Measurements from ENCODE around the gene CFAP141. TPM values are rescaled to one million over a fixed set of nuclear protein-coding genes. Genes with fewer than 3 reads are reported as not detected.

Gene CFAP141
- total RNA-seq, 1 donor from 2014 or later, result not detected

GRCh38 chr1:154220071-154220969, 14.2 kb upstream of the CFAP141 start, which contains the start of gene UBAP2L:
TSS of gene UBAP2L (plus strand) at chr1:154220955. CDS start at chr1:154225124, 4,169 bp downstream.
- H3K9me3 Mint-ChIP-seq (ENCODE audit: low read depth), result no peaks in the 10 kb centered on the region
- H3K27ac Mint-ChIP-seq, result peak within 1 kb of the TSS; percentile 98
- H3K4me1 Mint-ChIP-seq (ENCODE audit: low read depth), result peaks cover 43% of the 10 kb centered on the region
- no peak for TF ChIP-seq CTCF (IDR thresholded peaks at IDR 0.05; ENCODE audit: unreplicated experiment)
- peaks cover 18% of the 10 kb centered on the region for H3K36me3 Mint-ChIP-seq (ENCODE audit: insufficient read depth)
- H3K4me3 Mint-ChIP-seq (ENCODE audit: low read depth), result peak within 1 kb of the TSS; percentile 94
- DNase-seq (ENCODE audit: low spot score, unreplicated experiment), result peak; percentile 96
- H3K27me3 Mint-ChIP-seq, result no peaks in the 10 kb centered on the region

GRCh38 chr1:154219541-154219940, 13.4 kb upstream of the CFAP141 start:
- peaks cover 39% of the 10 kb centered on the region for H3K4me1 Mint-ChIP-seq (ENCODE audit: low read depth)
- peak overlapping the region; percentile 94 for H3K4me3 Mint-ChIP-seq (ENCODE audit: low read depth)
- DNase-seq (ENCODE audit: low spot score, unreplicated experiment), result no peak
- no peak for TF ChIP-seq CTCF (IDR thresholded peaks at IDR 0.05; ENCODE audit: unreplicated experiment)
- H3K36me3 Mint-ChIP-seq (ENCODE audit: insufficient read depth), result peaks cover 19% of the 10 kb centered on the region
- H3K27me3 Mint-ChIP-seq, result no peaks in the 10 kb centered on the region
- no peaks in the 10 kb centered on the region for H3K9me3 Mint-ChIP-seq (ENCODE audit: low read depth)
- H3K27ac Mint-ChIP-seq, result peak overlapping the region; percentile 98

GRCh38 chr1:154218545-154218944, 12.4 kb upstream of the CFAP141 start:
- no peak for TF ChIP-seq CTCF (IDR thresholded peaks at IDR 0.05; ENCODE audit: unreplicated experiment)
- no peak for DNase-seq (ENCODE audit: low spot score, unreplicated experiment)
- Mint-ChIP-seq H3K4me1 (ENCODE audit: low read depth) (peaks cover 35% of the 10 kb centered on the region), H3K9me3 (ENCODE audit: low read depth) (no peaks in the 10 kb centered on the region), H3K27ac (peak overlapping the region; percentile 89), H3K4me3 (ENCODE audit: low read depth) (peak overlapping the region; percentile 94), H3K27me3 (no peaks in the 10 kb centered on the region), H3K36me3 (ENCODE audit: insufficient read depth) (peaks cover 25% of the 10 kb centered on the region)

GRCh38 chr1:154213274-154213673, 7.1 kb upstream of the CFAP141 start:
- no peak for DNase-seq (ENCODE audit: low spot score, unreplicated experiment)
- no peak for TF ChIP-seq CTCF (IDR thresholded peaks at IDR 0.05; ENCODE audit: unreplicated experiment)
- no peak overlapping the region for H3K27ac Mint-ChIP-seq
- no peaks in the 10 kb centered on the region for H3K27me3 Mint-ChIP-seq
- peaks cover 7% of the 10 kb centered on the region for H3K4me1 Mint-ChIP-seq (ENCODE audit: low read depth)
- H3K36me3 Mint-ChIP-seq (ENCODE audit: insufficient read depth), result peaks cover 36% of the 10 kb centered on the region
- H3K9me3 Mint-ChIP-seq (ENCODE audit: low read depth), result no peaks in the 10 kb centered on the region
- H3K4me3 Mint-ChIP-seq (ENCODE audit: low read depth), result no peak overlapping the region

- no peak for DNase-seq (ENCODE audit: low spot score, unreplicated experiment)
- Mint-ChIP-seq H3K36me3 (ENCODE audit: insufficient read depth) (peaks cover 30% of the 10 kb centered on the region), H3K4me1 (ENCODE audit: low read depth) (peaks cover 5% of the 10 kb centered on the region), H3K9me3 (ENCODE audit: low read depth) (no peaks in the 10 kb centered on the region), H3K4me3 (ENCODE audit: low read depth) (no peak overlapping the region), H3K27ac (no peak overlapping the region), H3K27me3 (no peaks in the 10 kb centered on the region)
- TF ChIP-seq CTCF (IDR thresholded peaks at IDR 0.05; ENCODE audit: unreplicated experiment), result no peak
Measured at GRCh38 chr1:154212083-154212482, 6.0 kb upstream of the CFAP141 start.

Measured in progenitor cell of endocrine pancreas (in vitro differentiated cells).